Measurements from ENCODE around the gene DBNL.

DBNL gene

GRCh38 chr7:44050121-44050914 is 5.8 kb downstream of the DBNL start:
- no peak for DNase-seq (ENCODE audit: low spot score)
- TF ChIP-seq, protein P1, sequence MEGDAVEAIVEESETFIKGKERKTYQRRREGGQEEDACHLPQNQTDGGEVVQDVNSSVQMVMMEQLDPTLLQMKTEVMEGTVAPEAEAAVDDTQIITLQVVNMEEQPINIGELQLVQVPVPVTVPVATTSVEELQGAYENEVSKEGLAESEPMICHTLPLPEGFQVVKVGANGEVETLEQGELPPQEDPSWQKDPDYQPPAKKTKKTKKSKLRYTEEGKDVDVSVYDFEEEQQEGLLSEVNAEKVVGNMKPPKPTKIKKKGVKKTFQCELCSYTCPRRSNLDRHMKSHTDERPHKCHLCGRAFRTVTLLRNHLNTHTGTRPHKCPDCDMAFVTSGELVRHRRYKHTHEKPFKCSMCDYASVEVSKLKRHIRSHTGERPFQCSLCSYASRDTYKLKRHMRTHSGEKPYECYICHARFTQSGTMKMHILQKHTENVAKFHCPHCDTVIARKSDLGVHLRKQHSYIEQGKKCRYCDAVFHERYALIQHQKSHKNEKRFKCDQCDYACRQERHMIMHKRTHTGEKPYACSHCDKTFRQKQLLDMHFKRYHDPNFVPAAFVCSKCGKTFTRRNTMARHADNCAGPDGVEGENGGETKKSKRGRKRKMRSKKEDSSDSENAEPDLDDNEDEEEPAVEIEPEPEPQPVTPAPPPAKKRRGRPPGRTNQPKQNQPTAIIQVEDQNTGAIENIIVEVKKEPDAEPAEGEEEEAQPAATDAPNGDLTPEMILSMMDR (IDR thresholded peaks at IDR 0.05; ENCODE audit: extremely low read depth, missing control alignments): no peak

DNA sequence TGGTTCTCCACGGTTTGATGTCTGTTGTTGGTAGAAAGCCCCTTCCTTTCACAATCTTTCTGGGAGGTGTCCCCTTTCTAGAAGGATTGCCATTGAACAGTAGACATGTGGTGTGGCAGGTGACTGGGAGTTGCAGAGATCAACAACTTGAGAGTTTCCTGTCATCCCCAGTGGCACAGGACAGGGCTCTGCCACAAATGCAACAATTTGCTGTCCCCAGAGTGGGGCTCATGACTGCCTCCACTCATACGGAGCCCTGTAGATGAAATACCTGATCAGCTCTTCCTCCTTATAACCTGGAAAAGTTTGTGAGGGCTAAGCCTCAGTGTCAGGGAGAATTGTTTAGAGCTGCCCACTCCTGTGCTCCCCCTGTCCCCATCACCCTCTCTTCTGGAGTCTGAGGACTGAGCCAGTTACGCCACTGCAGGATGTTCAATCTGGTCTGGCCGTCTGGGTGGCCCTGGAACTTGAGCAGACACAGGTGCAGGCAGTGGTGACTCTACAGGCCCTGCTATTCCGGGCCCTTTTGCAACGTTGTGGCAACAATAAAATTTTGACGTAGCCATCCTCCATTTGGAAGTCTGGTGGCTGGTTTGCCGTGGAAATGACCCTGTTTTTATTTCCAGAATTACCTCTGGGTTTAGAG is 6.5 kb downstream of the DBNL start:
- TF ChIP-seq, protein P1 (IDR thresholded peaks at IDR 0.05; ENCODE audit: extremely low read depth, missing control alignments): no peak
- DNase-seq (ENCODE audit: low spot score): no peak

GRCh38 chr7:44051611-44052220 is 7.2 kb downstream of the DBNL start:
- no peak for DNase-seq (ENCODE audit: low spot score)
- TF ChIP-seq, protein P1 (IDR thresholded peaks at IDR 0.05; ENCODE audit: extremely low read depth, missing control alignments): no peak

DNA sequence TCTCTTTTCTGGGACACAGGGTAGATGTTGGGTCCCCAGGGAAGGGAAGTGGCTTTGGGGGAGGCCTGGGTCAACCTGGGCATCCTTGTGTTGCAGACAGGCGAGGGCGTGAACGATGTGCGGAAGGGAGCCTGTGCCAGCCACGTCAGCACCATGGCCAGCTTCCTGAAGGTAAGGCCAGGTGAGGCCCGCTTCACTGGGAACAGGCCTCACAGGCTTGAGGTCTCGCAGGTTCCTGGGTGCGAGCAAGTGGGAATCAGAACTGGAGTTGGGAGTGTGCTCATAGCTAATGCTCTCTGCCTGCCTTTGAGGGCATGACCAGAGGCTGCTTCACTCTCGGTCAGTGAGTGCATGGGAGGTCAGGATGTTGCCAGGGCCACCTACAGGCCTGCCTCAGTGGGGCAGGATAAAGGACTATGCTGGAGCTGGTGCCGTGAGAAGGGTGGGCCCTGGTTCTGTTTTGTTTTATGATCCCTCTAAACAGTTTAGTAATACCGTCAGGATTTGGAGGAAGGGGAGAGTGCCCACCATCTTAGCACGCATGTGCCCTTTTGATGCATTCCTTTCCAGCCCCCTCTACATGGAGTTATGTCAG is 8.4 kb downstream of the DBNL start:
- DNase-seq (ENCODE audit: low spot score): no peak
- TF ChIP-seq, protein P1 (IDR thresholded peaks at IDR 0.05; ENCODE audit: extremely low read depth, missing control alignments): no peak

DNA sequence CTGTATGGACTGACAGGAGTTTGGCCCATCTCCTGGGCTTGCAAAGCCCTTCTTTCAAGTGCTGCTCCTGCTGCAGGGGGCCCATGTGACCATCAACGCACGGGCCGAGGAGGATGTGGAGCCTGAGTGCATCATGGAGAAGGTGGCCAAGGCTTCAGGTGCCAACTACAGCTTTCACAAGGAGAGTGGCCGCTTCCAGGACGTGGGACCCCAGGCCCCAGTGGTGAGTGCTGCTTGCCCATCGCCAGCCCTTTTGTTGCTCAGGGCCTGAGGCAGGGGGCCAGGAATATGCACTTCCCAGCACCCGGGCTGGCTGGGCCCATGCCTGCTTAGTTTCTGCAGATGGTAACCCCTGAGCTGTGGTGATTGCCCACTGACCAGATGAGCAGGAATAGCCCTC is 12.2 kb downstream of the DBNL start:
- TF ChIP-seq, protein P1 (IDR thresholded peaks at IDR 0.05; ENCODE audit: extremely low read depth, missing control alignments): no peak
- no peak for DNase-seq (ENCODE audit: low spot score)

GRCh38 chr7:44057181-44057848 is 12.8 kb downstream of the DBNL start:
- no peak for DNase-seq (ENCODE audit: low spot score)
- TF ChIP-seq, protein P1 (IDR thresholded peaks at IDR 0.05; ENCODE audit: extremely low read depth, missing control alignments): no peak
